ENCODE measurements around the gene NUDT21. TPM values are rescaled to one million over a fixed set of nuclear protein-coding genes. Genes with fewer than 3 reads are reported as not detected.
A peak's percentile ranks its signal among the peaks of the same experiment; 100 is the strongest.
"Not testable (repeated sequence)": the region's sequence is repeated elsewhere in the genome, so short reads cannot be mapped to it uniquely, and the experiment has no call there.

Gene NUDT21
- polyA plus RNA-seq, 3 donors, result 33.0 to 65.0 (median 55.9) TPM

DNA sequence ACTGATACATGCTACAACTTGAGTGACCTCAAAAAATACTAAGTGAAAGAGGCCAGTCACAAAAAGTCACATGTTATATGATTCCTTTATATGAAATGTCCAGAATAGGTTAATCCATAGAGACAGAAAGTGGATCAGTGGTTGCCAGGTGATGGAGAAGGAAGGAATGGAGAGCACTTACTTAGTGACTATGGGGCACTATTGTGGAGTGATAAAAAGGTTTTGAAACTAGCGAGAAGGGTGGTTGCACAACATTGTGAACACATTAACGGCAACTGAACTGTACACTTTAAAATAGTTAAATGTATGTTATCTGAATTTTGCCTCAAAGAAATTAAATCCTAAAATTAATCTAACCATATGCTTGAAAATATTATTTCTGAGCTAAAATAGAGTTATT, 51.6 kb downstream of the NUDT21 start:
- no peaks in the 10 kb centered on the region for H3K9me3 ChIP-seq (replicated peaks in 1 of 2; ENCODE audit: control insufficient read depth in 1 of 2, insufficient read depth in 1 of 2, low read length in 2 of 2)
- peaks cover 47 to 64% of the 10 kb centered on the region in 2 donors for H3K36me3 ChIP-seq (replicated peaks in 1 of 2; ENCODE audit: control insufficient read depth in 1 of 2, insufficient read depth in 2 of 2, low read length in 2 of 2)
- H3K4me1 ChIP-seq (ENCODE audit: control insufficient read depth in 1 of 2, insufficient read depth in 2 of 2, low read length in 2 of 2), result no peaks in the 10 kb centered on the region
- H4K20me1 ChIP-seq (ENCODE audit: insufficient read depth, low read length), result peaks cover 18% of the 10 kb centered on the region
- H3K4me3 ChIP-seq (replicated peaks in 1 of 3; ENCODE audit: low read depth in 2 of 3, low read length in 3 of 3), result no peak overlapping the region
- no peaks in the 10 kb centered on the region for H3K79me2 ChIP-seq (ENCODE audit: insufficient read depth, low read length)
- H3K27ac Mint-ChIP-seq, result peak overlapping the region in 1 of 7 donors; percentile 30
- no peaks in the 10 kb centered on the region for H3K27me3 Mint-ChIP-seq (ENCODE audit: low read depth in 3 of 3)
- no peaks in the 10 kb centered on the region for H3K27me3 ChIP-seq (ENCODE audit: control insufficient read depth in 2 of 2, insufficient read depth in 2 of 2, low read length in 2 of 2)
- no peak overlapping the region for H3K4me3 Mint-ChIP-seq
- WGBS (ENCODE audit: insufficient coverage), result no CpG with 5 or more reads among the region's 2 CpGs
- no peak overlapping the region for H3K9ac ChIP-seq (ENCODE audit: insufficient read depth, low read length, poor library complexity, severe bottlenecking)
- no peak overlapping the region for H2AFZ ChIP-seq (ENCODE audit: insufficient read depth, low read depth, low read length, poor library complexity, severe bottlenecking)
- peaks cover 67 to 76% of the 10 kb centered on the region in 2 donors for H3K36me3 Mint-ChIP-seq
- H3K4me1 Mint-ChIP-seq, result peaks cover 2% of the 10 kb centered on the region
- no peak overlapping the region for H3K4me2 ChIP-seq (replicated peaks; ENCODE audit: extremely low read depth, low read length, poor library complexity, severe bottlenecking)
- no peak overlapping the region for H3K27ac ChIP-seq (ENCODE audit: low read depth in 1 of 2, low read length in 2 of 2)
- intact Hi-C loops (cut with micrococcal nuclease), result no loop called here
- TF ChIP-seq, protein P1, sequence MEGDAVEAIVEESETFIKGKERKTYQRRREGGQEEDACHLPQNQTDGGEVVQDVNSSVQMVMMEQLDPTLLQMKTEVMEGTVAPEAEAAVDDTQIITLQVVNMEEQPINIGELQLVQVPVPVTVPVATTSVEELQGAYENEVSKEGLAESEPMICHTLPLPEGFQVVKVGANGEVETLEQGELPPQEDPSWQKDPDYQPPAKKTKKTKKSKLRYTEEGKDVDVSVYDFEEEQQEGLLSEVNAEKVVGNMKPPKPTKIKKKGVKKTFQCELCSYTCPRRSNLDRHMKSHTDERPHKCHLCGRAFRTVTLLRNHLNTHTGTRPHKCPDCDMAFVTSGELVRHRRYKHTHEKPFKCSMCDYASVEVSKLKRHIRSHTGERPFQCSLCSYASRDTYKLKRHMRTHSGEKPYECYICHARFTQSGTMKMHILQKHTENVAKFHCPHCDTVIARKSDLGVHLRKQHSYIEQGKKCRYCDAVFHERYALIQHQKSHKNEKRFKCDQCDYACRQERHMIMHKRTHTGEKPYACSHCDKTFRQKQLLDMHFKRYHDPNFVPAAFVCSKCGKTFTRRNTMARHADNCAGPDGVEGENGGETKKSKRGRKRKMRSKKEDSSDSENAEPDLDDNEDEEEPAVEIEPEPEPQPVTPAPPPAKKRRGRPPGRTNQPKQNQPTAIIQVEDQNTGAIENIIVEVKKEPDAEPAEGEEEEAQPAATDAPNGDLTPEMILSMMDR (IDR thresholded peaks at IDR 0.05), result no peak
- H3K9me3 Mint-ChIP-seq, result peaks cover 0 to 5% (median 2%) of the 10 kb centered on the region in 7 donors
- DNase-seq, result no peak

DNA sequence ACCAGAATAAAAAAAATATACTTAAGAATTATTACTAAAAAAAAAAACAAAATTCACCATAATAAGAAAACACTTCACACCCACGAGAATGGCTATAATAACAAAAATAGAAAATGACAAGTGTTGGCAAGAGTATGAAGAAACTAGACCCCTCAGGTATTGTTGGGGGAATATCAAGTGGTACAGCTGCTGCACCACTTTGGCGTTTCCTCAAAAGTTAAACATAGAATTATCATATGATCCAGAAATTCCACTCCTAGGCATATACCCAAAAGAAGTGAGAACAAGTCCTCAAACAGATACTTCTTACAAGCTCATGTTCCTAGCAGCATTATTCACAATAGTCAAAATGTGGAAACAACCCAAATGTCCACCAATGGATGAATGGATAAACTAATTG, 52.1 kb downstream of the NUDT21 start:
- Histone ChIP-seq H2AFZ (ENCODE audit: insufficient read depth, low read depth, low read length, poor library complexity, severe bottlenecking) (no peak overlapping the region), H3K4me2 (replicated peaks; ENCODE audit: extremely low read depth, low read length, poor library complexity, severe bottlenecking) (no peak overlapping the region), H3K9ac (ENCODE audit: insufficient read depth, low read length, poor library complexity, severe bottlenecking) (no peak overlapping the region), H3K4me3 (replicated peaks in 1 of 3; ENCODE audit: low read depth in 2 of 3, low read length in 3 of 3) (no peak overlapping the region), H3K27ac (ENCODE audit: low read depth in 1 of 2, low read length in 2 of 2) (no peak overlapping the region), H3K27me3 (ENCODE audit: control insufficient read depth in 2 of 2, insufficient read depth in 2 of 2, low read length in 2 of 2) (no peaks in the 10 kb centered on the region), H3K4me1 (ENCODE audit: control insufficient read depth in 1 of 2, insufficient read depth in 2 of 2, low read length in 2 of 2) (no peaks in the 10 kb centered on the region), H3K9me3 (replicated peaks in 1 of 2; ENCODE audit: control insufficient read depth in 1 of 2, insufficient read depth in 1 of 2, low read length in 2 of 2) (no peaks in the 10 kb centered on the region), H4K20me1 (ENCODE audit: insufficient read depth, low read length) (peaks cover 18% of the 10 kb centered on the region), H3K79me2 (ENCODE audit: insufficient read depth, low read length) (no peaks in the 10 kb centered on the region), H3K36me3 (replicated peaks in 1 of 2; ENCODE audit: control insufficient read depth in 1 of 2, insufficient read depth in 2 of 2, low read length in 2 of 2) (peaks cover 42 to 59% of the 10 kb centered on the region in 2 donors)
- peaks cover 0 to 5% (median 2%) of the 10 kb centered on the region in 7 donors for H3K9me3 Mint-ChIP-seq
- no peak for DNase-seq
- peaks cover 2% of the 10 kb centered on the region for H3K4me1 Mint-ChIP-seq
- H3K27ac Mint-ChIP-seq, result no peak overlapping the region
- intact Hi-C loops (cut with micrococcal nuclease), result no loop called here
- no peaks in the 10 kb centered on the region for H3K27me3 Mint-ChIP-seq (ENCODE audit: low read depth in 3 of 3)
- peaks cover 65 to 76% of the 10 kb centered on the region in 2 donors for H3K36me3 Mint-ChIP-seq
- WGBS (ENCODE audit: insufficient coverage), result no CpG with 5 or more reads among the region's 2 CpGs
- no peak overlapping the region for H3K4me3 Mint-ChIP-seq
- TF ChIP-seq, protein P1 (IDR thresholded peaks at IDR 0.05), result no peak

DNA sequence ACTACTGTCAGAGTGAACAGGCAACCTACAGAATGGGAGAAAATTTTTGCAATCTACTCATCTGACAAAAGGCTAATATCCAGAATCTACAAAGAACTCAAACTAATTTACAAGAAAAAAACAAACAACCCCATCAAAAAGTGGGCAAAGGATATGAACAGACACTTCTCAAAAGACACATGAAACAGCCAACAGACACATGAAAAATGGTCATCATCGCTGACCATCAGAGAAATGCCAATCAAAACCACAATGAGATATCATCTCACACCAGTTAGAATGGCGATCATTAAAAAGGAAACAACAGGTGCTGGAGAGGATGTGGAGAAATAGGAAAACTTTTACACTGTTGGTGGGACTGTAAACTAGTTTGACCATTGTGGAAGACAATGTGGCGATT, 54.4 kb downstream of the NUDT21 start:
- peaks cover 70 to 78% of the 10 kb centered on the region in 2 donors for H3K36me3 Mint-ChIP-seq

More for the DNA sequence above, 54.4 kb downstream of the NUDT21 start:
- H3K27me3 ChIP-seq (ENCODE audit: control insufficient read depth in 2 of 2, insufficient read depth in 2 of 2, low read length in 2 of 2); H3K9ac ChIP-seq (ENCODE audit: insufficient read depth, low read length, poor library complexity, severe bottlenecking); H3K79me2 ChIP-seq (ENCODE audit: insufficient read depth, low read length); H3K4me2 ChIP-seq (replicated peaks; ENCODE audit: extremely low read depth, low read length, poor library complexity, severe bottlenecking); H2AFZ ChIP-seq (ENCODE audit: insufficient read depth, low read depth, low read length, poor library complexity, severe bottlenecking); H3K4me1 ChIP-seq (ENCODE audit: control insufficient read depth in 1 of 2, insufficient read depth in 2 of 2, low read length in 2 of 2); H3K27me3 Mint-ChIP-seq (ENCODE audit: low read depth in 3 of 3); H3K4me3 Mint-ChIP-seq; H3K9me3 ChIP-seq (replicated peaks in 1 of 2; ENCODE audit: control insufficient read depth in 1 of 2, insufficient read depth in 1 of 2, low read length in 2 of 2); DNase-seq; H3K27ac Mint-ChIP-seq; intact Hi-C loops (cut with micrococcal nuclease); H3K4me1 Mint-ChIP-seq; H4K20me1 ChIP-seq (ENCODE audit: insufficient read depth, low read length); H3K27ac ChIP-seq (ENCODE audit: low read depth in 1 of 2, low read length in 2 of 2); H3K4me3 ChIP-seq (replicated peaks in 1 of 3; ENCODE audit: low read depth in 2 of 3, low read length in 3 of 3): not testable (repeated sequence)
- no CpG with 5 or more reads among the region's 3 CpGs for WGBS (ENCODE audit: insufficient coverage)
- H3K9me3 Mint-ChIP-seq, result peaks cover 2 to 10% (median 2%) of the 10 kb centered on the region in 7 donors
- peaks cover 24 to 42% of the 10 kb centered on the region in 2 donors for H3K36me3 ChIP-seq (replicated peaks in 1 of 2; ENCODE audit: control insufficient read depth in 1 of 2, insufficient read depth in 2 of 2, low read length in 2 of 2)
